Hematopoietic multipotent progenitor cell treated with erythropoietin and hydrocortisone succinate and interleukin-3 and kit ligand, for 15 days (in vitro differentiated cells): ENCODE data around the gene ALPI.

Source experiments
- DNase-seq: peaks from one replicate; pipeline ENCODE4 v3.0.0-alpha.2; 2015; ENCODE audit warnings: low spot score

Gene ALPI

DNA sequence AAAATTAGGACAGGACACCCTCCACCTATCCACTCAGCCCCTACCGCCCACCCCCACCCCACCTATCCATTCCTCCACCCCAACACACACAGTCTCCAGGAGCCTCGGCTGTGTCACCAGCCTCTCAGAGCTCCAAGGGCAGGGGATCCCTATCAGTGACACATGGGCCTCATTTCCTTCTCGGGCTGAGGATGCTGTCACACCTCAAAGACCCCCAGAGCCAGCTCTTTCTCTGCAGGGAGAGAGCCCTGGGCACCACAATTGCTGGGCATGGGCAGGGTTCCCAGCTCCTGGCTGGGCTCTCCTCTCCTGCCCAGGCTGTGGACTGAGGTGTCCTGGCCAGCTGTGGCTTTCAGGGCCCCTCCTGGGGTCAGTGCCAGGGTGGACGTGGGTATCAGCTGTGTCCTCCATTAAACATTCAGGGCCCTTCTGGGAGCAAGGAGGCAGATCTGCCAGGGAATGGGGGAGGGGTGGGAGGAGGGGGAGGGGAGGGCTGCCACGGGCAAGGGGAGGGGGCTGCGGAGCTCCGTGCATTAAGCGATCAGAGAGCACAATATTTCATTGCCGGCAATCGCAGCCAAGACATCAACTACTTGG is 45.9 kb downstream of the ALPI start:
- no peak for DNase-seq

DNA sequence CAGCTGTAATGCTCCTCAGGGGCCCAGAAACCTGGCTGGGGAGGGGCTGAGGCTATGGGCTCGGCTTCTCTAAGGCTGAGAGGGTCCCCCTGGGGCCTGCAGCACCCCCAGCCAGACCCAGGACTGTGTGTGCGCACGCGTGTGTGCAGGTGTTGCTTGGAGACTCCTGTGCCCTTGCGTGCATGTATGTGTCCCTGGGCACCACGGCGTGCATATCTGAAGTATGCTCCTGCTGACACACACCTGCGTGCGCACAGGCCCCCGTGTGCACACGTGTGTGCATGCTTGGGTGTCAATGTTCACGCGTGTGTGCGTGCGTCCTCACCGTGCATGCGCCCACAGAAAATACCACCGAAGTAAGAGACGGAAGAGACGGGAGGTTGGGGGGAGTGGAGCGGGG is 46.6 kb downstream of the ALPI start:
- no peak for DNase-seq

DNA sequence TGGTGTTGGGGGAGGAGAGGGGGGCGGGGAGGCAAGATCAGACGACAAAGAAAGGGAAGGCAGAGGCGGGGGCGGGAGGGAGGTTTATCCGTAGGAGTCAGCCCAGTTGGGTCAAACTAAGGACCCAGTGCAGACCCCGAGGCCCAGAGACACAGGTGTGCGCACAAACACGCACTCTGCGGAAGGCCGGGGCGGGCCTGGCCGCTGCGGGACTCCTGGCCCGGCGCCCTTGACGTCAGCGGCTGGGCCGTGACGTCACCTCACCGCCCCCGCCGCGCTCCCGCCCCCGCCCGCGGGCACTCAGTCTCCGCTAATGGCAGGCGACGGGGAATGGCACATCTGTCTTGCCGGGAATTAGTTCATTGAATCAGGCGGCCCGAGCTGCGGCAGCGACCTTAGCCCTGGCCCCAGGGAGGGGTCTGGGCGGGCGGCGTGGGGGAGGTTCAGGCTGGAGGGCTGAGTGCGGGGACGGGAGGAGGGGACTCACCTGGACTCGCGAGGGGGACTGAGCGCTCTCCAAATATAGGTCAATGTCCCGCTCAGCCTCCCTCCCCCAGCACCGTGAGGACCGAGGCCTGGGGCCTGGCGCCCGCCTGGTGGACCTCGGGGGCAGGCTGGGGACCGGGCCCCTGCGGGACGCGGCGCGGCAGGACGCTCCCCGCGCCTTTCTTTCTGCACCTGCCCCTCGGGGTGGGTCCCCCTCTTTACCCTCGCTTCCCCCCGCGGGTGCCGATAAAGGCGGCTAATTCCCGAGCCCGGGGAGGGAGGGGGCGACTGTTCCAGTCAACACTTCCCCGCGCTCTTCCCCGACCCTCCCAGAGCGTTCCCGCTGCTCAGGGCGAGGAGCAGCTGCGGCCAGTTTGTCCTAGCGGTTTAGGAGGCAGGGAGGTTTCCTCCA is 47.2 kb downstream of the ALPI start:
- DNase-seq, result no peak

DNA sequence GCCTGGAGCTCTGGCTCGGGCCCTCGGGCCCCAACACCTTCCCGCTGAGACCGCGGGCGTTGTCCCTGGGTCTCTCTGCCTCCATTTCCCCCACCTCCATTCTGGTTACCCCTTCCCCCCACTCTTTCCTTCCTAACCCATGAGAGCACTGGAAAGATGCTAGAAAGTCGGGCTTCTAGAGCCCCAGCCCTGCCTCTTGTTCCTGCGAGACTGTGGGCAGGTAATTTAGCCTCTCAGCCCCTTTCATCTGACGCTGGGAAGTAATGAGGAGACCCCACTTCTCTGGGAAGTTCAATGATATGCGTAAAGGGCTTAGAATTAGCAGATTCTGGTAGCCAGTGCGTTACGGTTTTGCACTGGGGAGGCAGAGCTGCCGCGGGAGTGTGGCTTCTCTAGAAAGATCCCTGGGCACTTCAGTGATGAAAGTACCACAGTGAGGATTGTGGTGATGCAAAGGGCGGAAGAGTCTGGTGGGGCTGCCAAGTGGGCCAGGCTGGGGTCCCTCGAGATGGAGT is 47.9 kb downstream of the ALPI start:
- DNase-seq, result no peak

DNA sequence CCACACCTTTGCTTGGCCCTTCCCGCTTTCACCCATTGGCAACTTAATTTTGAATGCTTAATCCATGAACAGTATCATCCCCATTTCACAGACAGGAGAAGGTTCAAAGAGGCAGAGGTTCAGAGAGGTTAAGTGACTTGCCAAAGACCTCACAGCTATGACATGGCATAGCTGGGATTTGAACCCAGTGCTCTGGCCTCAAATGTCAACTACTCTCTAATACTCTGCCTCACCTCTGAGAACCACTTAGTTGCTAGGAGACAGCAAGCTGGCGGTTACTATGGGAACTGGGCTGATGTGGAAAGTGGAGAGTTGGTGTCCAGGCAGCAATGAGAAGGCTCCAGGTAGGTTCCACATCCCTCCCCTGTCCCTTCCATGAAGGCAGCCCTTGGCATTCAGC is 48.5 kb downstream of the ALPI start:
- DNase-seq, result no peak

DNA sequence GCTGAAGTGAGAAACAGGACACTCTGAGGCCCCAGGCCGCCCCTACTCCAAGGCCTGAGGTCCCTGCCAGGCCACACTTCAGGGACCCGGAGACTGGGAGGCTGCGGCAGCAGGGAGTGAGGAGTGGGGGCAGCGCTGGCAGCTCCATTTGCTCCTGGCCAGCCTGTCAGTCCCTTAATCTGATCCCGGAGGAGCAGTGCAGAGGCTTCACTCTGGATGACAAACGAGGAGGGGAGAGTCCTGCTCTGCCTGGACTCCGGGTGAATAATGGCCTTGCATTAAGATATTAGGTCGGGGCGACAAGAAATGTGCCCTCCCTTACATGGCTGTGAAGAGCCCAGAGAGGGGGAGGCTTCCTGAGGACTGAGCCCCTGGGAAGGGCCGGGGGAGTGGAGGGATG is 49.9 kb downstream of the ALPI start:
- DNase-seq, result no peak

DNA sequence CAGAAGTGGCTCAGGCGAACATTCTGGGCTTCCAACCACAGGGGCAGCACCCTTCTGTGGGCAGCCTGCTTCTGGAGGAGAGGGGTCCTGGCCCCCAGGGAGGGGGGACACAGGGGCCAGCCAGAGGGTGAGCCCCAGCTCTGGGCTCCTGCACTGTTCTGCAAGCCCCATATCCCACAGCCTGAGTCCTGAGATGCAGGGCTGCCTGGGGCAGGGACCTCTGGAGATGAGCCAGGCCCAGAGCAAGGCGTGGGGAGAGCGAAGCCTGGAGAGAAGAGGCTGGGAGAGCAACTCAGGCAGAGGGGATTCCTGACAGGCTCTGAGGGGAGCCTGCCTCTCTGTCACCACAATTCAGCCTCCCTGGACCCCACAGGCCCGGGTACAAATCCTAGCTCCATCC is 50.8 kb downstream of the ALPI start:
- DNase-seq, result no peak

DNA sequence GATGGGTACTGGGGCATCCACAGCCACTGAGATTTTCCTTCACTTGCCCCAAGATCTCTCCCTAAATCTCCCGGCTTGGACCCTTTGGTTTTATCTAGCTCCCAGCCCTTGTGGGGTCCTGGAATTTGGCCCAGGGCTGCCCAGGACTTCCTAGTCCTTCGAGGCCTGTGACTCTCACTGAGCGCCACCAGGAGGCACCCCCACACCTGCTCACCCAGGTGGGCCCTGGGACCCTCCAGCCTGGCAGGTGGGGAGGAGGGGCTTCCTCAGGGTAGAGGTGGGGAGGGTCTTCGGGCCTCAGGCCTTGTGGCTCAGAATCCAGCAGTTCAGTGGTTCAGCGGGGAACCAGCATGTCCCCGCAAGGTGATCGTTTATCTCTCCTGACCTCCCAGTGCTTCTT is 52.3 kb downstream of the ALPI start:
- DNase-seq, result no peak
